ENCODE results near the gene CXCL5. TPM values are rescaled to one million over a fixed set of nuclear protein-coding genes. Genes with fewer than 3 reads are reported as not detected.

Gene CXCL5
- not detected in 2 replicates for total RNA-seq (2013; cell fraction: nucleolus; rRNA removed)
- total RNA-seq (2014; rRNA removed), result not detected in 2 replicates
- total RNA-seq (2014; rRNA removed; fragmentation: Illumina TruSeq; extraction: Trizol), result not detected in 2 replicates
- not detected in 2 replicates for total RNA-seq (2021)
- not detected for polyA plus RNA-seq (2011; ENCODE audit: low read depth)
- not detected in 2 replicates for polyA plus RNA-seq (2011; rRNA removed)
- polyA plus RNA-seq (2011; cell fraction: cytosol; rRNA removed), result not detected in 2 replicates
- not detected in 2 replicates for polyA plus RNA-seq (2011; cell fraction: nucleus; rRNA removed)
- not detected in 2 replicates for polyA plus RNA-seq (2012)
- not detected in 2 replicates for polyA plus RNA-seq (2014; fragmentation: Illumina TruSeq; extraction: Trizol)
- not detected for polyA plus RNA-seq (2014; fragmentation: Nextera tagmentation; extraction: Ambion mirVana)
- polyA plus RNA-seq (2014; rRNA removed), result 0.03 TPM in 1 of 2 replicates, not detected in the other
- polyA plus RNA-seq (2016; fragmentation: Nextera tagmentation; extraction: Ambion mirVana), result not detected
- polyA minus RNA-seq (2011; rRNA and poly(A)+ RNA removed), result not detected in 2 replicates
- not detected in 2 replicates for polyA minus RNA-seq (2011; cell fraction: cytosol; rRNA and poly(A)+ RNA removed)
- not detected in 2 replicates for polyA minus RNA-seq (2011; cell fraction: nucleus; rRNA and poly(A)+ RNA removed)
- Bru-seq, nascent RNA, result not detected
- not detected for BruChase-seq, experiment 1, labeled RNA remaining after a 6-hour chase
- not detected for BruChase-seq, experiment 2, labeled RNA remaining after a 2-hour chase
- long read RNA-seq, experiment 1, result 0 reads
- long read RNA-seq, experiment 2, result 0 reads

DNA sequence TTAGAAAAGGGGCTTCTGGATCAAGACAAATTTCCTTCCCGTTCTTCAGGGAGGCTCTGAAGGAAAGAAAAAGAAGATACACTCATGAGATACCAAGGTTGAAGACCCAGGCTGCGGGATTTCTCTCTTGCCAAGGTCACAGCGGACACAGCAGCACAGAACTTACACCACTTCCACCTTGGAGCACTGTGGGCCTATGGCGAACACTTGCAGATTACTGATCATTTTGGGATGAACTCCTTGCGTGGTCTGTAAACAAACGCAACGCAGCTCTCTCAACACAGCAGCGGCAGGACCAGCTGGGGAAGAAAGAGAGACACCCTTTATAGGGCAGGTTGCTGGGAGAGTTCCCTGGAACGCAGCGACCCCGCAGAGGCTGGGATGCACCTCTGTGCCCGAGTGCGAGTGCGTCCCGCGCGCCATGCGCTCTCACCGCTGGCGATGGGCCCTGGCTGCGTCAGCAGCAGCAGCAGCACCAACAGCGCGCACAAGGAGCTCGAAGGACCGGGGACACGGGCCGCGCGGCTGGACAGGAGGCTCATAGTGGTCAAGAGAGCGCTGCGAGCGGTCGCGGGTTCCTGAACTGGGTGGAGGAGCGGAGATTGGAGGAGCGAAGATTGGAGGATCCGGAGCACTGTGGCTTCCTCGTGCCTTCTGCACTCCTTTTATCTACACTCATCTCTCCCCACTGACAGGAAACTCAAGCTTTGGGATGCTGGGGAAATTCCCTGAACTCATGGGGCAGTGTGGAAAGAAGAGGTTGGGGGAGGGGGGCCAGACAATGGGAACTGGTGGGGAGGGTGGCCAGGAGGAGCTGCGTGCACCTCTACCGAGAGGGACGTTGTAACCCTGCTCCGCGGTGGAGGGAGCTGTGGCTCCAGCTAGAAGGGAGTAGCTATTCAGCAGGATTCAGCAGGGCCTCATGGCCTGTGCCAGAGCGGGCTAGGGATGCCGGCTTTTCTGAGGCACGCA is at the start of gene CXCL5:
Gene CXCL5 (minus strand): TSS at position 638 of the 972 bp plus-strand sequence. CDS start 96 bp downstream, at position 542.
- ATAC-seq (no peak), DNase-seq (ENCODE audit: low read depth, low spot score) (no peak), FAIRE-seq (no peak)
- ChIA-PET RAD21 (ENCODE audit: unreplicated experiment) (no interaction called here), POLR2A (no interaction called here), CTCF (no interaction called here), SMC1A (ENCODE audit: uncharacterized antibody, unreplicated experiment) (interaction anchor here (0.6 kb wide), 1 partner anchor 272 kb away, joined by 3 read pairs; no protein-coding TSS in a partner anchor)
- H3K4me2 ChIP-seq (ENCODE audit: control insufficient read depth, insufficient read depth), result no peak within 1 kb of the TSS
- BruUV-seq (replicated peaks), result no TSS peak
- intact Hi-C loops (cut with micrococcal nuclease; ENCODE audit: unreplicated experiment) (no loop called here), in situ Hi-C loops (cut with MboI) (no loop called here)
- no peaks in the 10 kb centered on the region for H3K9me3 ChIP-seq (replicated peaks; ENCODE audit: control insufficient read depth, insufficient read depth, low read length)
- H3K27me3 ChIP-seq (replicated peaks in 1 of 2; ENCODE audit: control insufficient read depth in 2 of 2, insufficient read depth in 2 of 2, low read length in 1 of 2), result peaks cover 2 to 3% of the 10 kb centered on the region in 2 experiments; a peak in 3 of 4 replicates
- no peaks in the 10 kb centered on the region for H3K4me1 ChIP-seq (ENCODE audit: control insufficient read depth, insufficient read depth, low read length)
- H2AFZ ChIP-seq (ENCODE audit: control insufficient read depth, low read depth, low read length), result no peak within 1 kb of the TSS
- TF ChIP-seq, protein P1, sequence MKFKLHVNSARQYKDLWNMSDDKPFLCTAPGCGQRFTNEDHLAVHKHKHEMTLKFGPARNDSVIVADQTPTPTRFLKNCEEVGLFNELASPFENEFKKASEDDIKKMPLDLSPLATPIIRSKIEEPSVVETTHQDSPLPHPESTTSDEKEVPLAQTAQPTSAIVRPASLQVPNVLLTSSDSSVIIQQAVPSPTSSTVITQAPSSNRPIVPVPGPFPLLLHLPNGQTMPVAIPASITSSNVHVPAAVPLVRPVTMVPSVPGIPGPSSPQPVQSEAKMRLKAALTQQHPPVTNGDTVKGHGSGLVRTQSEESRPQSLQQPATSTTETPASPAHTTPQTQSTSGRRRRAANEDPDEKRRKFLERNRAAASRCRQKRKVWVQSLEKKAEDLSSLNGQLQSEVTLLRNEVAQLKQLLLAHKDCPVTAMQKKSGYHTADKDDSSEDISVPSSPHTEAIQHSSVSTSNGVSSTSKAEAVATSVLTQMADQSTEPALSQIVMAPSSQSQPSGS (IDR thresholded peaks at IDR 0.05; ENCODE audit: low read length), result no peak
- TF ChIP-seq NFYA (IDR thresholded peaks at IDR 0.05; ENCODE audit: borderline replicate concordance, low read depth, low read length), result no peak
- no peak for TF ChIP-seq TAF1 (IDR thresholded peaks at IDR 0.05; ENCODE audit: borderline replicate concordance, low read depth, low read length)
- no peak within 1 kb of the TSS for H3K9ac ChIP-seq (ENCODE audit: control insufficient read depth, insufficient read depth, low read length)
- H3K27ac ChIP-seq (ENCODE audit: control insufficient read depth, insufficient read depth), result no peak within 1 kb of the TSS
- no peaks in the 10 kb centered on the region for H3K79me2 ChIP-seq (ENCODE audit: control insufficient read depth, insufficient read depth, low read length)
- no peaks in the 10 kb centered on the region for H3K36me3 ChIP-seq (ENCODE audit: control insufficient read depth in 2 of 2, insufficient read depth in 2 of 2, low read length in 1 of 2)
- H4K20me1 ChIP-seq (ENCODE audit: control insufficient read depth, insufficient read depth), result no peaks in the 10 kb centered on the region
- H3K4me3 ChIP-seq, result no peak within 1 kb of the TSS
- WGBS (ENCODE audit: insufficient coverage, insufficient replicate concordance, low lambda C conversion rate, missing lambda C conversion rate), result 14% methylated on average over 46 of the region's 46 CpGs

Measured in GM12878 (cell line).